HG03064 (cell line): ENCODE measurements around the gene CDC16.
A peak's percentile ranks its signal among the peaks of the same experiment; 100 is the strongest.

Experiments used
- ATAC-seq: cut with Tn5 transposase; IDR thresholded peaks from one replicate; pipeline ENCODE4 v1.9.1; 2021; ENCODE audit warnings: low read depth; ENCODE audit not compliant: unreplicated experiment

Gene CDC16

GRCh38 chr13:114296448-114296847 is 61.8 kb downstream of the CDC16 start:
- ATAC-seq: no peak

DNA sequence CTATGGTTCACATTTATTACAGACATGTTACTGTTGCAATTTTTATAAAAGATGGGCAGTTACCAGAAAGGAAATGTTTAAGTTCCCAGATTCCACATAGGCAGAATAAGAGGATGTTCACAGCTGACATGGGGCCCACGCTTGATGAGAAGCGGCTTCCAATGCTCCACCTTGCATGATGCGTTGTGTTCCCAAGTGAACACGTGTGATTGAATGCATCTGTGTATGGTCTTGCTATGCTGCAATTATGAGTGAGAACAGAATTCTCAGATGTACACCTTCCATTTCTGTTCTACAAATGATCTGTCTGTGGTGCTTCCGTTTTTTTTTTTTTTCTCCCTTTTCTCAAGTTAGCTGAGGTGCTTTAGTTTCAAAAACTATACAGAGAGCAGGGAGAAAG is 62.2 kb downstream of the CDC16 start:
- no peak for ATAC-seq

DNA sequence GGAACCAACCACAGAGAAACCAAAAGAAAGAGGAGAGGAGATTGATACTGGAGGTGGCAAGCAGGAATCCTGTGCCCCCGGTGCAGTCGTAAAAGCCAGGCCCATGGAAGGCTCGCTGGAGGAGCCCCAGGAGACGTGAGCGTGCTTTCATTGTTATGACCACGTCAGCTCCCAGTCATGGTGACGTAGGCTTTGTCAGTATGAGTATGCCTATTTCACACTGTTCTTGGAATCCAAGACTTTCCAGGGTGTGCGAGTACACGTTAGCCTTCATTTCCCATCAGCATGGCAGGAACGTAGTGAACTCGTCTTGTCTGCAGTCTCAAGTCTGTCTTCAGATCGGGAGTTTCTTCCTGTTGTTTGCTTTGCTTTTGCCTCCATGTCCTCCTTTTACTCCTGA is 64.2 kb downstream of the CDC16 start:
- ATAC-seq: no peak

- no peak for ATAC-seq
These were observed 65.1 kb downstream of the CDC16 start for GRCh38 chr13:114299604-114300305.

DNA sequence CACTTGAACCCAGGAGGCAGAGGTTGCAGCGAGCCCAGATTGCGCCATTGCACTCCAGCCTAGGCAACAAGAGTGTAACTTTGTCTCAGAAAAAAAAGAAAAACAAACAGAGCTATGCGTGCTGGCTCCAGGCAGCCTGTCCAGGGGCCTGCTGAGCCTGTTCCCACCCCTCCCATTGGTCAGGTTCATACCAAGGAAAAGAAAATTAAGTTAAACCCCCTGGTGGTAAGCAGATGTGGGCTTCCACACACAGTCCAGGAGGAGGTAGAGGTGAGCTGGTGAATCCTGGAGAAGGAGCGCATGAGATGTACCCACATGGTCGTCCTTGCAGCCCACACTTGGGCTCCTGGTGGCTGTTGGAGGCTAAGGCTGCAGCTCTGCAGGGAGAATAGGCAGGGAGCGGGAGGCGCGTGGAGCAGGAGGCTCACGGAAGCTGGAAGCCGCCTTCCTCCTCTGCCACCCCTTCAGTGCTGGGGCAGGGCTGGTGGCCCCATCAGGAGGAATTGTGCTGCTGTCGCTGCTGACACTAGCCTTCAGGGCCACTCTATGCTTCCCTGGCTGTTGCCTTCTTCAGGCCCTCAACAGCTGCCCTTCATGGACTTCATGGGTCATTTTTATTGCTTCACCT is 69.1 kb downstream of the CDC16 start:
- ATAC-seq: no peak

- ATAC-seq: no peak
These were observed 69.8 kb downstream of the CDC16 start for GRCh38 chr13:114304346-114305034.

- no peak for ATAC-seq
These were observed 74.4 kb downstream of the CDC16 start for GRCh38 chr13:114309086-114309485.

GRCh38 chr13:114309806-114310410 is 75.2 kb downstream of the CDC16 start:
- ATAC-seq: no peak

DNA sequence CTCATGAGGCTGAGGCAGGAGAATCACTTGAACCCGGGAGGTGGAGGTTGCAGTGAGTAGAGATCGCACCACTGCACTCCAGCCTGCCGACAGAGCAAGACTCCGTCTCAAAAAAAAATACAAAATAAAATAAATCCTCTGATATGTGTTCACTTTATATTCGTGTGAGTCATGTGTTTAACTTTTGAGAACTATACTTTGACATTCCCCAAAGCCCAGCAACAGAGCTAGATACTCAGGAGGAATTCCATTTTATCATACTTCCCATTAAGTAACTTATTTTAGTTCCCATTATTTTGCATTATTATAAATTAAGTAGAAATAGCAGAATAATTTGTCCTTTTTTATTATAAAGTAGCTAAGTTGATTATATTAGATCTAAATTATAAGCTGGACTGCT is 76.3 kb downstream of the CDC16 start:
- ATAC-seq: no peak

- no peak for ATAC-seq
These were observed 76.7 kb downstream of the CDC16 start for GRCh38 chr13:114311387-114311786.

DNA sequence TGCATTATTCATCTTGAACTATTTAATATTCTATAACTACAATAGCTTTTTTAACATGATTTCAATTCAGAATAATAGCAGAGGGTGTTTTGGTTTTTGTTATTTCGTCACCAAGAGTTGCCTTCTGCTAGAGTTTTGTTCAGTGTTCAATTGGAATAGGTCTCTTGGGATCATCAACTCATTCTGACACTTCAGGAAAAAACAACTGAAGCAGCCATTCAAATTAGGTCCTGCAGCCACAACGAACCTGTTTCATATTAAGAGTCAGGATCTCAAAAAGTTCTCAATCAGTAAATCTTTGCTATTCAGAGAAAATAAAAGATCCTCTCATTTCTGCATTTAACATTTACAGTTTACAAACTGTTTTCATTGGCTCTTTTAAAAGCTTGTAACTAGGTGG is 77.2 kb downstream of the CDC16 start:
- ATAC-seq: no peak

DNA sequence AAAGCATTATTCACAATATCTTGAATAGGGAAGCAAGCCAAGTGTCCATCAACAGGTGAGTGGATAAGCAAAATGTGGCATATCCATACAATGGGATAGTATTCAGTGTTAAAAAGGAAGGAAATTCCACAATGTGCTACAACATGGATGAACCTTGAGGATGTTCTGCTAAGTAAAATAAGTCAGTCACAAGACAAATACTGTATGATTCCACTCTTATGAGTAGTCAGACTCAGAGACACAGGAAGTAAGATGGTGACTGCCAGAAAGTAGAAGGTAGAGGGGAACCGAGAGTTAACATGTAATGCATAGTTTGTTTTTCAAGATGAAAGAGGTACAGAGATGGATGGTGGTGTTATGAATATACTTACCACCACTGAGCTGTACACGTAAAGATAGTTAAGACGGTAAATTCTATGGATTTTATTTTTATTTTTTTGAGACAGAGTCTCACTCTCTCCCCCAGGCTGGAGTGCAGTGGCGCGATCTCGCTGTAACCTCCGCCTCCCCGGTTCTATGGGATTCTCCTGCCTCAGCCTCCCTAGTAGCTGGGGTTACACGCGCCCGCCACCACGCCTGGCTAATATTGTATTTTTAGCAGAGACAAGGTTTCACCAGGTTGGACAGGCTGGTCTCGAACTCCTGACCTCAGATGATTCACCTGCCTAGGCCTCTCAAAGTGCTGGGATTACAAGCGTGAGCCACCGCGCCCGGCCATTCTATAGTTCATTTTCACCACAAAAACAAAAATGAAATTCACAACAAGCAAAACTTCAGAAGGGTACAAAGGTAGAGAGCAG is 78.6 kb downstream of the CDC16 start:
- no peak for ATAC-seq

DNA sequence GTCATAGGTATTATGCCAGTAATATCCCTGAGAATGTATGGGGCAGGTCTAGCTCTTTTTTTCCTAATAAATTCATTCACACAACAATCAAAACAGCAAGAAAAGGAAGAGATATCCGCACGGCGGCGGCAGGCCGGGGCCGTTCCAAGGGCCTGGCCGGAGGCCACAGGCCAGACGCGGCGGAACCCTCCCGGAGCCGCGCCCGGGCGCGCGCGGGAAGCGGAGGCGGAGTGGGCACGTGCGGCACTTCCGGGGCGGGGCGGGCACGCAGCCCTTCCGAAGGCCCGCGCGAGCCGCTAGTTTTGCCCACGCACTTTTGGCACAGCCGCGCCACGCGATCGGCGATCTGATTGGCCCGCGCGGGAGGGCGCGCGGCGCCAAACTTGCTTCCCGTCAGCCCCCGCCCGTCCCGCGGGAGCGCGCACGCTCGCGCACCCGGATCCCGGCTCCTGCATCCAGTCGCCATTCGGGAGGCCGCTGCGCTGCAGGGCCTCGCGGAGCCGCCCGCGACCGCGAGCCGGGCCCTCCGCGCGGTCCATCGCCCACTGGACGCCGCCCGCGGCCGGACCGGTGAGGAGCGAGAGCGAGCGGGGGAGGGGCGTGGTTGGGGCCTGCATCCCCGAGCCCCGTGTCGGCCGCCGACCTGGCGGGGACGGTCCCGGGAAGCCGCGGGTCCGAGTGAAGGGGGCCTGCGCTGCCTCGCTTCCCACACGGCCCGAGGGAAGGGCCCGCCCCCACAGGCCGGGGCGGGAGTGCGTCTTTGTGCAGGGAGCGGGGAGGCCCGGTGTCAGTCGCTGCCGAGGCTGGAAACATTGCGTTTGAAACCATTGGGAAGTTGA is 79.6 kb downstream of the CDC16 start, which contains the start of gene CHAMP1:
Gene CHAMP1 (plus strand): TSS at position 430 of the 839 bp plus-strand sequence. CDS start 9,340 bp downstream, outside the sequence.
- ATAC-seq: peak; percentile 71

GRCh38 chr13:114315074-114315785 is 80.5 kb downstream of the CDC16 start:
- peak; percentile 5 for ATAC-seq

- no peak for ATAC-seq
These were observed 83.9 kb downstream of the CDC16 start for GRCh38 chr13:114318624-114319023.

GRCh38 chr13:114319441-114319913 is 84.8 kb downstream of the CDC16 start:
- no peak for ATAC-seq

DNA sequence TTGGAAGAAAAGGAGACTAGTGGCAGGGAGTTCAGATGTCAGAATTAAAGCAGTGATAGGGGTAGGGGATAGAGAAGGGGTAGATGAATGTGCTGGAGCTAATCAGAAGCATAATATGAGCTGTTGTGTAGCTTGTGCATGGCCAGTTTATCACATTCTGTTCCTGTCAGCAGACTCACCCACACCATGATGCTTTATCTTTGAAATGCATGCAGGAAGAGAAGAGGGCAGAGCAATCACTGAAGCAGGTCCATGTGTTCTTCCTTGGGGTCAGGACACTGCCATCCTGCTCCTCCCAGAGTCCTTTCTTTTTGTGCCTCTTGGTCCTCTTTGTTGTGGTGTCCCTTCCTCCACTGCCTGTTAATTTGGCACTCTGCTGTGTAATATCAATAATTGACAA is 85.4 kb downstream of the CDC16 start:
- no peak for ATAC-seq

GRCh38 chr13:114321256-114321655 is 86.6 kb downstream of the CDC16 start:
- no peak for ATAC-seq
